Duodenal mucosa (tissue), 2 donors: ENCODE measurements around the gene CMTM8.

Experiments
- H3K27ac ChIP-seq: one replicate; pipeline ENCODE4 v1.7.0; 2013; ENCODE audit warnings: low read depth, low read length
- H3K27me3 ChIP-seq, 2 donors: one replicate each; pipeline ENCODE4 v1.7.0; 2013; ENCODE audit warnings: low read length in 2 of 2, control low read depth in 1 of 2; ENCODE audit not compliant: insufficient read depth in 2 of 2, control insufficient read depth in 1 of 2
- H3K36me3 ChIP-seq, 2 donors: one replicate each; pipeline ENCODE4 v1.7.0; 2013; ENCODE audit warnings: low read length in 2 of 2, control low read depth in 1 of 2; ENCODE audit not compliant: insufficient read depth in 2 of 2, control insufficient read depth in 1 of 2
- H3K4me1 ChIP-seq, 2 donors: one replicate each; pipeline ENCODE4 v1.7.0; 2013; ENCODE audit warnings: low read length in 2 of 2, control low read depth in 1 of 2; ENCODE audit not compliant: insufficient read depth in 2 of 2, control insufficient read depth in 1 of 2
- H3K4me3 ChIP-seq, 2 donors: one replicate each; pipeline ENCODE4 v1.7.0; 2013; ENCODE audit warnings: low read length in 2 of 2, low read depth in 1 of 2
- H3K9ac ChIP-seq, 2 donors: one replicate each; pipeline ENCODE4 v1.7.0; 2013; ENCODE audit warnings: low read length in 2 of 2, low read depth in 1 of 2
- H3K9me3 ChIP-seq, 2 donors: one replicate each; pipeline ENCODE4 v1.7.0; 2013; ENCODE audit warnings: low read length in 2 of 2, control low read depth in 1 of 2; ENCODE audit not compliant: control insufficient read depth in 1 of 2

The CMTM8 gene

DNA sequence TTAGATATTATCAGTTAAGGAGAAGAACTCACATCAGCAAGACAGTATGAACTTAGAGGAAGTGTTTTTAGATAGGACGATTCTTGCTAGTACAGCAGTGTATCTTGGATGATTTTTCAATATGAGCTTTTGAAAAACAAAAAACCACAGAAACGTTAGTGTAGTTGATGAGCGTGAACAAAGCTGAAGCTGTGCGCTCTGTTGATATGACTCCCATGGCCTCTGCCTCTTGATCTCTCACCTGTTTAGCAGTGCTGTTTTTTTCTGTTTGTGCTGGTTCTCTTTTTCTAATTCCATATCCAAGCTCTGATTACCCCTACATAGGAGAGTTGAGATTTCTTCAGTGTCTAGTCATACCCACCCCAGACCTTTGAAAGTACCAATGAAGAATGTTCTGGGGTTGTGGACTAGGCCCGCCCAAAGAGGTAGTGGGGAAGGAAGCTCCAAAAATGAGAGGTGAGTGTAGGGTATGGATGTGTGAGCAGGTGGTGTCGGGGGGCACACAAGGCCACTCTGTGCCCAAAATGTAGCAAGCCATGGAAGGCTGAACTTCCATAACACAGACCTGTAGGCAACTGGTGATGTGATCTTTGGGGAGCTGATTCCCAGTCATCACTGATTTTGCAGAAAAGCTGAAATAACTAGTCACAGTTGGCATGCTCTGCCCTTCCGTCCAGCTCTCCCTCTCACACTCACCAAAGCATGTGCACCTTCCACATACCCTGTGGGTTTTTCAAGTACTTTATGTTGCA, 133.2 kb downstream of the CMTM8 start:
- H3K36me3 ChIP-seq = no peaks in the 10 kb centered on the region
- no peak overlapping the region for H3K4me3 ChIP-seq
- H3K9me3 ChIP-seq = no peaks in the 10 kb centered on the region
- H3K27me3 ChIP-seq = no peaks in the 10 kb centered on the region
- no peak overlapping the region for H3K27ac ChIP-seq
- H3K9ac ChIP-seq = no peak overlapping the region
- no peaks in the 10 kb centered on the region for H3K4me1 ChIP-seq

DNA sequence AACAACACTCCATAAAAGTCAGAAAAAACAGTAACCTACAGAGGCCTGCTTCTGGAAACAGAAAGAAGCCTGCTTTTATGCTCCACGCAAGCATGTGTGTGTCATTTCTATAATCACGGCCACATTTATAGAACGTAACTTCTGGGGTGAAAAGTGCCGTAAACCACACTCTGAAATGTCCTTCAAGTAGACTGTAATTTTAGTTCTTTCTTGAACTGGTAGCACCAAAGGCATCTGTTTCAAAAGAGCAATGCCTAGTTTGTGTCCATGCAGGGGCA, 133.7 kb downstream of the CMTM8 start:
- H3K9me3 ChIP-seq = no peaks in the 10 kb centered on the region
- H3K4me1 ChIP-seq = no peaks in the 10 kb centered on the region
- no peaks in the 10 kb centered on the region for H3K36me3 ChIP-seq
- H3K9ac ChIP-seq = no peak overlapping the region
- H3K4me3 ChIP-seq = no peak overlapping the region
- no peak overlapping the region for H3K27ac ChIP-seq
- H3K27me3 ChIP-seq = no peaks in the 10 kb centered on the region

DNA sequence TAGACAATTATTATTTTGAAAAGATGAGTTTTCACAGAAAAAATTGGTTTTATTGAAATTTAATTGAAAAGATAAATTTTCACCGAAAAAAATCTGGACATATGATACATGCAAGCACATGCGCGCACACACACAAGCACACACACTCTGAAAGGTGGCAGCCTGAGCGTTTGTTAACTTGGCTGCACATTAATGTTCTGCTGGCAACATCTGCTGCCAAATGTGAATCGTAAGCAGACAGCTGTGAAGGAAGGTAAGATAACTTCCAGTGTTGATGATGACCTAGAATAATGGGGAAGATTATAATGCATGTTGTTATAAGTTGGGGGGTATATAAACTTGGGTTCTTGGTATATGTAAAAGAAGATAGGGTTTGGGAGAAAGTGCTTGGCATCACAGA, 134.8 kb downstream of the CMTM8 start:
- Histone ChIP-seq H3K36me3 (no peaks in the 10 kb centered on the region), H3K4me1 (no peaks in the 10 kb centered on the region), H3K9ac (no peak overlapping the region), H3K9me3 (no peaks in the 10 kb centered on the region), H3K27me3 (no peaks in the 10 kb centered on the region), H3K27ac (no peak overlapping the region), H3K4me3 (no peak overlapping the region)

DNA sequence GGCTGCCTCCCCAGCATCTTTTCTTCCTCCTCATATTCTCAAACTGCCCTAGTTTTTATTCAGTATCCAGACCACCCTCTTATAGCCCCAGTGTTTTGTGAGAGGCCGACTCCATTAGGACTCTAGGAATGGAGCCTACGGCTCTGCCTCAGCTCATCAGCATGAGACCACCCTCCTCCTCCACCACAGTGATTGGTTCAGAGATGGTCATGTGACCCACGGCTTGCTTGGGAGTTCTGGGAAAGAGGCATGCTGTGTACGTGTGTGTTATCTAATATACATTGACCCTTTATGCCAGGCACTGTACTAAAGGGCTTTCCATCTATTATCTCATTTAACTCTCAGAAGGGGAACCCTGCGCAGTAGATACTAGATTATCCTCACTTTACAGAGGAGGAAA, 135.4 kb downstream of the CMTM8 start:
- Histone ChIP-seq H3K9ac (no peak overlapping the region), H3K4me3 (no peak overlapping the region), H3K27me3 (no peaks in the 10 kb centered on the region), H3K27ac (no peak overlapping the region), H3K9me3 (no peaks in the 10 kb centered on the region), H3K4me1 (no peaks in the 10 kb centered on the region), H3K36me3 (no peaks in the 10 kb centered on the region)

DNA sequence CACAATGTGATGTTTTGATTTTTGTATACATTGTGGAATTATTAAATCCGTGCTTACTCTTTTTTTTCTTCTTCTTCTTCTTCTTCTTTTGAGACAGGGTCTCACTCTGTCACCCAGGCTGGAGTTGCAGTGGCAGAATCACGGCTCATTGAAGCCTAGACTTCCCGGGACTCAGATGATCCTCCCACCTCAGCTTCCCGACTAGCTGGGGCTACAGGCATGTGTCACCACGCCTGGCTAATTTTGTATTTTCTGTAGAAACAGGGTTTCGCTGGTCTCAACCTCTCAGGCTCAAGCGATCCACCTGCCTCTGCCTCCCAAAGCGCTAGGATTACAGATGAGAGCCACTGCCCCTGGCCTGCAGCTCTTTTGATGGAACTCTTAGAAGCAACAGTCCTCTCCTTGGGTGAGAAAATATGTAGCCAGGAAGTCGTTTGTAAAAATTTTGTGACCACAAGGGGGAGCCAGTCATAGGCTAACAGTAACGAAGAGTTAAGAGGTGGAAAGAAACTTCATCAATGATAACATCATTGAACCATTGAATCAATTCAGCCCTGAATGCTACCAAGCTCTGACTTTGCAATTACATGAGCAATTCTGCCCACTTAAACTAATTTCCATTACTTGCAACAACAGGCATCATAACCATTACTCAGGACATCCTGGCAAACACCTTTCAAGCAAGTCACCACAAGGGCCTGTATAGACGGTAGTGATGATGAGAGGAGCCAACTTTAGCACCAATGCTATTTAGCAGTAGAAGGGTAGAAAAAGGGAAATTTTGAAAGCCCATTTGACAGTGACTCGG, 136.5 kb downstream of the CMTM8 start:
- Histone ChIP-seq H3K27ac (no peak overlapping the region), H3K27me3 (no peaks in the 10 kb centered on the region), H3K36me3 (no peaks in the 10 kb centered on the region), H3K9ac (no peak overlapping the region), H3K4me1 (no peaks in the 10 kb centered on the region), H3K9me3 (no peaks in the 10 kb centered on the region), H3K4me3 (no peak overlapping the region)

DNA sequence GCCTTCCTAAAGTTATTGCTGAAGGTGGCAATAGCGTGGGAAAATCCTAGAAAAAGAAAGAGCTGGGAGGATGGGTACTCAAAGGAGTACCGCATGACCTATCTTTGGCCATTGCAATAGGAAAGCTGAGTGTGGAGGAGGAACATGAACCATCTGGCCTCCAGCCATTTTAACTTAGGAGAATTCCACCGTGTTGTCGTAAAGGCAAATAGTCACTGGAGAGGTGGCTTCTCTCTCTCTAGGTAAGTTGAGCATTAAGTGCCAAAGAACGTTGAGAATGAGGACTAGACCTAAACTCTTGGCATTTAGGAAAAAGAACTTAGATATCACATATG, 137.1 kb downstream of the CMTM8 start:
- H3K4me3 ChIP-seq = no peak overlapping the region
- no peaks in the 10 kb centered on the region for H3K4me1 ChIP-seq
- H3K9me3 ChIP-seq = no peaks in the 10 kb centered on the region
- H3K9ac ChIP-seq = no peak overlapping the region
- H3K27ac ChIP-seq = no peak overlapping the region
- no peaks in the 10 kb centered on the region for H3K27me3 ChIP-seq
- H3K36me3 ChIP-seq = no peaks in the 10 kb centered on the region

DNA sequence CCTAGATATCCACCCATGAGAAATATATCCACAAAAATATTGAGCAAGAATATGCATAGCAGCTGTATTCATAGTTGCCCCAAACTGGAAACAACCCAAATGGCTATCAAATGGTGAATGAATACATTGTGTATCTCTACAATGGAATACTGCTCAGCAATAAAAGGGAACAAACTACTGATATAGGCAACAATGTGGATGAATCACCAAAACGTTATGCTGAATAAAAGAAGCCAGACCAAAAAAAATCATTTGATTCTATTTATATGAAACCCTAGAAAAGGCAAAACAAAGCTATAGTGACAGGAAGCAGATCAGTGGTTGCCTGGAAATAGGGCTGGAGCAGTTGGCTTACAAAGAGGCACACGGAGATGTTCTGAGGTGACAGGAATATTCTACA, 137.6 kb downstream of the CMTM8 start:
- Histone ChIP-seq H3K27ac (no peak overlapping the region), H3K4me3 (no peak overlapping the region)

DNA sequence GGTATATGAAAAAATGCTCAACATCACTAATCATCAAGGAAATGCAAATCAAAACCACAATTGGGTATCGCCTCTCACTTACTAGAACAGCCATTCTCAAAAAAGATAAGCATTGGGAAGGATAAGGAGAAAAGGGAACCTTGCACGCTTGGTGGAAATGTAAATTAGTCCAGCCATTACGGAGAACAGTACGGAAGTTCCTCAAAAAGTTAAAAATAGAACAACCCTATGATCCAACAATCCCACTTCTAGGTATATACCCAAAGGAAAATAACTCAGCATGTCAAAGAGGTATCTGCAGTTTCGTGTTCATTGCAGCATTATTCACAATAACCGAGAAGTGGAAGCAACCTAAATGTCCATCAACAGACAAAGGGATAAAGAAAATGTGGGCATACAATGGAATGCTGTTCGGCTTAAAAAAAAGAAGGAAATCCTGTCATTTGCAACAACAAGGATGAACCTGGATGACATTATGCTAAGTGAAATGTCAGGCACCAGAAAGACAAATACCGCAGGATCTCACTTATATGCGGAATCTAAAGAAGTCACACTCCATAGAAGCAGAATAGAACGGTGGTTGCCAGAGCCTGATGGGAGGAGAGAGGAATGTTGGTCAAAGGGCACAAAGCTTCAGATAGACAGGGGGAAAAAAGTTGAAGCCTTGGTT, 141.5 kb downstream of the CMTM8 start:
- Histone ChIP-seq H3K36me3 (no peaks in the 10 kb centered on the region), H3K9me3 (no peaks in the 10 kb centered on the region), H3K27ac (no peak overlapping the region), H3K4me3 (no peak overlapping the region), H3K27me3 (no peaks in the 10 kb centered on the region), H3K4me1 (no peaks in the 10 kb centered on the region), H3K9ac (no peak overlapping the region)

More for the DNA sequence above, 137.6 kb downstream of the CMTM8 start:
- H3K4me1 ChIP-seq = no peaks in the 10 kb centered on the region
- no peaks in the 10 kb centered on the region for H3K9me3 ChIP-seq
- no peak overlapping the region for H3K9ac ChIP-seq
- no peaks in the 10 kb centered on the region for H3K36me3 ChIP-seq
- H3K27me3 ChIP-seq = no peaks in the 10 kb centered on the region

DNA sequence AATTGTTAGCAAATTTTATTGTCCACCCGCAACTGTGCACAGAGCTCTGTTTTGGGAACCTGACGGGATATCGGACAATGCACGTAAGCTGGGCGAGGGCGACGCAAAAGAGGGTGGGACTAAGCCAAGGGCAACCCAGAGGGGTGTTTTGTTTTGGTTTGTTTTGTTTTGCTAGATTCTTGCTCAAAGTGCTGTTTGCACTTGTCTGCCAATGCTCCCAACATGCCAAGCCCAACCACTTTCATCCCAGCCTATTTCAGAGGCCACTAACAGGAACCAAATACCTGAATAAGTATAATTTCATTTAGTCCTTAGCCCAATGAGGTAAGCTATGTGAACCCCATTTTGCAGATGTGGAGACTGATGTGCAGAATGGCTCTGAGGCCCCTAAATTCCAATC, 143.4 kb downstream of the CMTM8 start:
- no peaks in the 10 kb centered on the region for H3K4me1 ChIP-seq
- H3K36me3 ChIP-seq = no peaks in the 10 kb centered on the region
- H3K4me3 ChIP-seq = no peak overlapping the region
- no peaks in the 10 kb centered on the region for H3K27me3 ChIP-seq
- H3K27ac ChIP-seq = no peak overlapping the region
- no peak overlapping the region for H3K9ac ChIP-seq
- no peaks in the 10 kb centered on the region for H3K9me3 ChIP-seq

DNA sequence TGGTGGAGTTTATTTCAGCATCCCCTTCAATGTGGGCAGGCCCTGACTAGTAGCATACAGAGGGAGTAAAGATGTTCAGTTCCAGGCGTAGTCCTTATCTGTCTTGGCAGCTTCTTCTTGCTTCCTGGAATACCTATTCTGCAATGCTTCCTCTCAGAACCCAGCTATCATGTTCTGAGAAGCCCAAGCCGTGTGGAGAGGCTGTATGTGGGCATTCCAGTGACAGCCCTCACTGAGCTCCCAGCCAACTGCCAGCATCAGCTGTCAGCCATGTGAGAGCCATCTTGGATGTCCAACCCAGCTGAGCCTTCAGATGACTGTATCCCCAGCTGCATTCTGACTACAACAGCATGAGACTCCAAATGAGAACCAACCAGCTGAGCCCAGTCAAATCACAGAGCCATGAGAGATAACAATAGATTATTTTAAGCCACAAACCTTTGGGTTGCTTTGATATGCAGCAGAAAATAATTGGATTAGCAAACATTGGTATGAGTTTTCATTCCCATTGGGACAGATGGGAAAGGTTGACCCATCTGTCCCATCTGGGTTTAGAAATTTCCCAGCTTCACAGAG, 144.7 kb downstream of the CMTM8 start:
- no peak overlapping the region for H3K27ac ChIP-seq
- no peaks in the 10 kb centered on the region for H3K9me3 ChIP-seq
- no peak overlapping the region for H3K9ac ChIP-seq
- no peaks in the 10 kb centered on the region for H3K27me3 ChIP-seq
- H3K4me3 ChIP-seq = no peak overlapping the region
- H3K36me3 ChIP-seq = no peaks in the 10 kb centered on the region
- H3K4me1 ChIP-seq = no peaks in the 10 kb centered on the region
